ENCODE data around the gene CACNA2D2.

Gene CACNA2D2

GRCh38 chr3:50317300-50317699 lies 186.1 kb downstream of the CACNA2D2 start:
- no peak for DNase-seq (ENCODE audit: low read depth in 2 of 3, low spot score in 1 of 3)

DNA sequence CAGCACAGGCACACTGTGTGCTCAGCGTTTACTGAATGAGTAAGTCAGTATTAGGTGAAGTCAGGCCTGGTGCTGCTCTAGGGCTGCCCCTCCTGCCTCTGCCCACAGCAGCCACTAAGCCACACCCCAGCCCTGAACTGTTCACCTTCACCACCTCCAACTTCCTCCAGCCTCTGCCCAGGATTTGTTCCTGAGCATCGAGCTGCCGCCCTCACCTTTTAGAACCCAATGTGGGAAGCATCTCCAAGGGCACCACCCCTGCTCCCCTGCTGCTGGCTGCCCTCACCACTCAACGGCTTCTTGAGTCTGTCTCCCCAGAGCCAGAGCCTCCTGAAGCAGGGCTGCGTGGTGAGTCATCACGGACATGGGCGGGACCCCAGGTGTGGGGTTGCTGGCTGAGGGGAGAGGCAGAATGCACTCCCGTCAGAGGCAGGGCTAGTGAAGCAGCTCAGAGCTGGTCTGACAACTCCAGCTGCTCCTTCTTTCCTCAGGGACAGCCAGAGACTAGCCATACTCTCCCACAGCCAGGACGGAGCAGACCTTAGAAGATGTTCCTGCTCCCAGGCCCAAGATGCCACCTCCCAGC lies 186.7 kb downstream of the CACNA2D2 start:
- no peak for DNase-seq (ENCODE audit: low read depth in 2 of 3, low spot score in 1 of 3)

DNA sequence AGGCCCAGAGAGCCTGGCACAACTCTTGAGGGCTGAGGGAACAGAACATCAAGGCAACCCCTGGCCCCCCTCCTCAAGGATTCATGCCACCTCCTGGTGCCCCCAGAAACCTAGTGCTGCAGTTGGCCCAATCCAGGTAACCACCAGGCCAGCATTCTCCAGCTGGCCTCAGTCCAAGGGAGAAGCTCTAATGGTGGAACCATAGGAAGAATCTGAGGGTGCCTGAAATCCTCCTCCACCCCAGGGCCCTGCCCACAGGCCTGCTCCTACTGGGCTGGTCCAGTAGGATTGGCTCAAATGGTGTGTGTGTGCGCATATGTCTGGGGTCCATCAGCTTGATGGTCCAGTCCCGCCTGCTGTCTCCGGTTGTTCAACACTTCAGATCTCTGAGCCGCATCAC lies 188.6 kb downstream of the CACNA2D2 start:
- DNase-seq (ENCODE audit: low read depth in 2 of 3, low spot score in 1 of 3): no peak

- DNase-seq (ENCODE audit: low read depth in 2 of 3, low spot score in 1 of 3): no peak
Observed at GRCh38 chr3:50314342-50314741, 189.1 kb downstream of the CACNA2D2 start.
